PC-9 (cell line): ENCODE results near the gene RBM19. TPM values are rescaled to one million over a fixed set of nuclear protein-coding genes. Genes with fewer than 3 reads are reported as not detected.

Experiments
- BruUV-seq: library from RNA; stranded (reverse); fragments of 400-500 nt; replicated peaks from 2 replicates; lab custom pipeline; 2021; lab: Mats Ljungman, UMichigan
- CTCF ChIA-PET: fragments of 300-600 bp; sonication (Branson Sonifier 250); formaldehyde crosslinking; loops from one replicate; lab custom pipeline; 2022; ENCODE audit warnings: antibody characterized with exemption; lab: Charles Lee
- POLR2A ChIA-PET: fragments of 300-600 bp; sonication (Branson Sonifier 250); formaldehyde crosslinking; loops from one replicate; lab custom pipeline; 2022; ENCODE audit warnings: antibody characterized with exemption; ENCODE audit not compliant: unreplicated experiment; lab: Charles Lee
- DNase-seq, 2 experiments: peaks; one replicate each; pipeline versions ENCODE4 v3.0.0 to v3.0.0-alpha.2; 2015 to 2022; ENCODE audit warnings: mixed read lengths in 1 of 2
- H2AFZ ChIP-seq: fragments of 200-600 bp; sonication (generic); 2 replicates; pipeline ENCODE4 v1.8.1; 2017; ENCODE audit warnings: antibody characterized with exemption
- H3F3A ChIP-seq: fragments of 200-600 bp; sonication (generic); 2 replicates; pipeline ENCODE4 v1.8.1; 2017; ENCODE audit warnings: antibody characterized with exemption, mild to moderate bottlenecking, low read depth; ENCODE audit not compliant: insufficient read depth
- H3K27ac ChIP-seq: fragments of 200-600 bp; sonication (generic); 2 replicates; pipeline ENCODE4 v1.6.1; 2016; ENCODE audit warnings: mixed run types
- H3K27me3 ChIP-seq: fragments of 200-600 bp; sonication (generic); 2 replicates; pipeline ENCODE4 v1.6.1; 2016; ENCODE audit warnings: low read depth, mixed run types; ENCODE audit not compliant: insufficient read depth
- H3K36me3 ChIP-seq: fragments of 200-600 bp; sonication (generic); 2 replicates; pipeline ENCODE4 v1.6.1; 2016; ENCODE audit warnings: low read depth, mixed run types
- H3K4me1 ChIP-seq: fragments of 200-600 bp; sonication (generic); replicated peaks from 2 replicates; pipeline ENCODE4 v1.6.1; 2016; ENCODE audit warnings: mixed run types; ENCODE audit not compliant: insufficient read depth
- H3K4me2 ChIP-seq: fragments of 200-600 bp; sonication (generic); 2 replicates; pipeline ENCODE4 v1.6.1; 2017; ENCODE audit warnings: mixed run types
- H3K4me3 ChIP-seq: fragments of 200-600 bp; sonication (generic); 2 replicates; pipeline ENCODE4 v1.6.1; 2016; ENCODE audit warnings: mixed run types
- H3K79me2 ChIP-seq: fragments of 200-600 bp; sonication (generic); 2 replicates; pipeline ENCODE4 v1.6.1; 2017; ENCODE audit warnings: low read depth, mixed run types
- H3K9me2 ChIP-seq: fragments of 200-600 bp; sonication (generic); 2 replicates; pipeline ENCODE4 v1.8.1; 2017; ENCODE audit warnings: mild to moderate bottlenecking; ENCODE audit not compliant: insufficient read depth
- H3K9me3 ChIP-seq: fragments of 200-600 bp; sonication (generic); 2 replicates; pipeline ENCODE4 v1.8.1; 2016; ENCODE audit warnings: low read depth; ENCODE audit not compliant: insufficient read depth
- H4K20me1 ChIP-seq: fragments of 200-600 bp; sonication (generic); 2 replicates; pipeline ENCODE4 v1.8.1; 2017; ENCODE audit not compliant: insufficient read depth
- CTCF ChIP-seq: fragments of 200-600 bp; sonication (generic); conservative IDR thresholded peaks from 2 replicates; pipeline ENCODE4 v1.6.1; 2017; ENCODE audit warnings: mixed run types, antibody characterized with exemption, mild to moderate bottlenecking, moderate library complexity
- EZH2 ChIP-seq: fragments of 200-600 bp; sonication (generic); IDR thresholded peaks from 2 replicates; pipeline ENCODE4 v1.8.0; 2017; ENCODE audit warnings: antibody characterized with exemption, low read depth
- intact Hi-C: fragments of 100-400 bp; cut with micrococcal nuclease; formaldehyde crosslinking; loops from one replicate; pipeline ENCODE4 v1.10.0; 2022; ENCODE audit not compliant: unreplicated experiment
- total RNA-seq: library from RNA; stranded (reverse); gene quantifications from 2 replicates; pipeline ENCODE4 v1.2.3, GENCODE V29; 2021

RBM19 gene
- total RNA-seq, 1 experiment from 2014 or later: 23.8 TPM

- no peak for DNase-seq
- Histone ChIP-seq H3K9me2 (no peaks in the 10 kb centered on the region), H3K27me3 (no peaks in the 10 kb centered on the region), H3K27ac (no peak overlapping the region), H4K20me1 (no peaks in the 10 kb centered on the region), H2AFZ (no peak overlapping the region), H3K36me3 (no peaks in the 10 kb centered on the region), H3F3A (no peaks in the 10 kb centered on the region), H3K4me1 (peaks cover 4% of the 10 kb centered on the region; the same call in 1 of the 2 replicates), H3K4me2 (no peak overlapping the region), H3K79me2 (no peaks in the 10 kb centered on the region), H3K4me3 (no peak overlapping the region), H3K9me3 (no peaks in the 10 kb centered on the region)
- TF ChIP-seq CTCF (no peak), EZH2 (no peak)
- intact Hi-C loops: no loop called here
- POLR2A ChIA-PET: no interaction called here
- BruUV-seq: no TSS peak
- CTCF ChIA-PET: no interaction called here
Observed at GRCh38 chr12:113826805-113827538, 139.2 kb downstream of the RBM19 start.

- intact Hi-C loops: no loop called here
- POLR2A ChIA-PET: no interaction called here
- H2AFZ ChIP-seq: no peak overlapping the region
- DNase-seq: no peak
- no peaks in the 10 kb centered on the region for H4K20me1 ChIP-seq
- H3K9me3 ChIP-seq: no peaks in the 10 kb centered on the region
- no peak overlapping the region for H3K27ac ChIP-seq
- TF ChIP-seq EZH2 (no peak), CTCF (no peak)
- no peaks in the 10 kb centered on the region for H3K9me2 ChIP-seq
- H3K4me3 ChIP-seq: no peak overlapping the region
- H3K4me2 ChIP-seq: no peak overlapping the region
- no peaks in the 10 kb centered on the region for H3K4me1 ChIP-seq
- no peaks in the 10 kb centered on the region for H3K36me3 ChIP-seq
- no TSS peak for BruUV-seq
- no peaks in the 10 kb centered on the region for H3F3A ChIP-seq
- CTCF ChIA-PET: no interaction called here
- no peaks in the 10 kb centered on the region for H3K79me2 ChIP-seq
- H3K27me3 ChIP-seq: no peaks in the 10 kb centered on the region
Observed at GRCh38 chr12:113825705-113826104, 140.4 kb downstream of the RBM19 start.

- intact Hi-C loops: no loop called here
- no peaks in the 10 kb centered on the region for H4K20me1 ChIP-seq
- no peaks in the 10 kb centered on the region for H3K27me3 ChIP-seq
- H3K79me2 ChIP-seq: no peaks in the 10 kb centered on the region
- no peaks in the 10 kb centered on the region for H3F3A ChIP-seq
- no TSS peak for BruUV-seq
- H2AFZ ChIP-seq: no peak overlapping the region
- no peak overlapping the region for H3K4me3 ChIP-seq
- no peaks in the 10 kb centered on the region for H3K36me3 ChIP-seq
- H3K9me3 ChIP-seq: no peaks in the 10 kb centered on the region
- TF ChIP-seq EZH2: no peak
- no peak overlapping the region for H3K4me2 ChIP-seq
- H3K4me1 ChIP-seq: no peaks in the 10 kb centered on the region
- H3K27ac ChIP-seq: no peak overlapping the region
- no peak for DNase-seq
- ChIA-PET CTCF (no interaction called here), POLR2A (no interaction called here)
- H3K9me2 ChIP-seq: no peaks in the 10 kb centered on the region
Observed at GRCh38 chr12:113823816-113824215, 142.3 kb downstream of the RBM19 start.
